ENCODE data around the gene TLR4. TPM values are rescaled to one million over a fixed set of nuclear protein-coding genes. Genes with fewer than 3 reads are reported as not detected.

Gene TLR4
- 0.03 TPM for polyA plus RNA-seq (2013, experiment 1 of 2)
- polyA plus RNA-seq (2013, experiment 2 of 2) = 0.04 TPM

DNA sequence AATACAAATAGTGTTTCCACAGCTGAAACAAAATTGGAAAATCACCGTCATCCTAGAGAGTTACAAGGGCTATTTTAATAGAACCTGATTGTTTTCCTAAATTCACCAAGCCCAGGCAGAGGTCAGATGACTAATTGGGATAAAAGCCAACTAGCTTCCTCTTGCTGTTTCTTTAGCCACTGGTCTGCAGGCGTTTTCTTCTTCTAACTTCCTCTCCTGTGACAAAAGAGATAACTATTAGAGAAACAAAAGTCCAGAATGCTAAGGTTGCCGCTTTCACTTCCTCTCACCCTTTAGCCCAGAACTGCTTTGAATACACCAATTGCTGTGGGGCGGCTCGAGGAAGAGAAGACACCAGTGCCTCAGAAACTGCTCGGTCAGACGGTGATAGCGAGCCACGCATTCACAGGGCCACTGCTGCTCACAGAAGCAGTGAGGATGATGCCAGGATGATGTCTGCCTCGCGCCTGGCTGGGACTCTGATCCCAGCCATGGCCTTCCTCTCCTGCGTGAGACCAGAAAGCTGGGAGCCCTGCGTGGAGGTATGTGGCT is at the start of gene TLR4:
TSS of gene TLR4 (plus strand) at position 380 of the 552 bp plus-strand sequence. CDS start at position 450, 70 bp downstream.
- Histone ChIP-seq H2BK120ac (ENCODE audit: low read depth, low read length) (no peak within 1 kb of the TSS), H4K5ac (ENCODE audit: low read length) (no peak within 1 kb of the TSS), H2AK5ac (ENCODE audit: low read length) (no peak within 1 kb of the TSS), H3K23ac (ENCODE audit: low read length) (no peak within 1 kb of the TSS), H2BK5ac (ENCODE audit: low read length) (no peak within 1 kb of the TSS), H3K4ac (ENCODE audit: low read depth, low read length) (no peak within 1 kb of the TSS), H3K79me2 (ENCODE audit: control insufficient read depth, insufficient read depth, low read length) (no peaks in the 10 kb centered on the region), H3K4me3 (ENCODE audit: low read length) (no peak within 1 kb of the TSS), H3K27me3 (ENCODE audit: insufficient read depth, low read length, poor library complexity) (no peaks in the 10 kb centered on the region), H3K79me1 (ENCODE audit: low read length) (no peaks in the 10 kb centered on the region), H3K27ac (ENCODE audit: low read depth, low read length) (no peak within 1 kb of the TSS), H3K18ac (ENCODE audit: low read length) (no peak within 1 kb of the TSS), H2BK15ac (replicated peaks; ENCODE audit: low read depth) (no peak within 1 kb of the TSS), H3K4me1 (ENCODE audit: control insufficient read depth, low read depth, low read length) (no peaks in the 10 kb centered on the region), H3K9ac (ENCODE audit: low read length) (no peak within 1 kb of the TSS), H3K4me2 (ENCODE audit: low read length) (no peak within 1 kb of the TSS), H3K56ac (ENCODE audit: low read length) (no peak within 1 kb of the TSS), H3K36me3 (ENCODE audit: control insufficient read depth, insufficient read depth, low read length) (no peaks in the 10 kb centered on the region), H4K8ac (ENCODE audit: low read depth, low read length) (no peak within 1 kb of the TSS)
- WGBS (ENCODE audit: extremely low coverage, insufficient coverage, low lambda C conversion rate) = no CpG with 5 or more reads among the region's 13 CpGs
- peak; percentile 25 for DNase-seq

DNA sequence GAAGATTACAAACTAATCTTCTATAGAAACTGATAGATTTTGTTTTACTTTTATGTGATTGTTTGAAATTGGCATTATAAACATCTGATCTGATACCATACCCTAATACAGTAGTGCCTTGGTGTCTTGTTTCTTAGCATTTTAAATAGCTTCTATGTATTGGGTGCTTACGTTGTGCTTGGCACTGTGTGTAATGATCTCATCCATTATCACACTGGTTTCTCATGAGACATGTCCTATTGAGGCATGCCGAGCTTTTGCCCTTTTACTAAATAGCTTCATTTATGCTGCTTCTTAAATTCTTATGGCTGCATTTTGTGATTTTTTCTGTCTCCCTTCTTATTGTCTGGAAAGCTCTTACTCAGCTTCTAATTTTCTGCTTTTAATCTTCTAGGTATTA is 48.2 kb upstream of the TLR4 start:
- Histone ChIP-seq H2BK15ac (replicated peaks; ENCODE audit: low read depth) (no peak overlapping the region), H2BK120ac (ENCODE audit: low read depth, low read length) (no peak overlapping the region), H3K56ac (ENCODE audit: low read length) (no peak overlapping the region), H2AK5ac (ENCODE audit: low read length) (no peak overlapping the region), H3K79me1 (ENCODE audit: low read length) (no peaks in the 10 kb centered on the region), H3K36me3 (ENCODE audit: control insufficient read depth, insufficient read depth, low read length) (no peaks in the 10 kb centered on the region), H3K27me3 (ENCODE audit: insufficient read depth, low read length, poor library complexity) (no peaks in the 10 kb centered on the region), H3K4me1 (ENCODE audit: control insufficient read depth, low read depth, low read length) (no peaks in the 10 kb centered on the region), H4K8ac (ENCODE audit: low read depth, low read length) (no peak overlapping the region), H3K23ac (ENCODE audit: low read length) (no peak overlapping the region), H3K4ac (ENCODE audit: low read depth, low read length) (no peak overlapping the region), H3K4me2 (ENCODE audit: low read length) (no peak overlapping the region), H3K79me2 (ENCODE audit: control insufficient read depth, insufficient read depth, low read length) (no peaks in the 10 kb centered on the region), H3K4me3 (ENCODE audit: low read length) (no peak overlapping the region), H3K27ac (ENCODE audit: low read depth, low read length) (no peak overlapping the region), H4K5ac (ENCODE audit: low read length) (no peak overlapping the region), H2BK5ac (ENCODE audit: low read length) (no peak overlapping the region), H3K9ac (ENCODE audit: low read length) (no peak overlapping the region), H3K18ac (ENCODE audit: low read length) (no peak overlapping the region)
- no peak for DNase-seq
- no CpG with 5 or more reads among the region's 2 CpGs for WGBS (ENCODE audit: extremely low coverage, insufficient coverage, low lambda C conversion rate)

- no peak overlapping the region for H2BK5ac ChIP-seq (ENCODE audit: low read length)
- H4K8ac ChIP-seq (ENCODE audit: low read depth, low read length) = no peak overlapping the region
- H3K4me2 ChIP-seq (ENCODE audit: low read length) = no peak overlapping the region
- no peak overlapping the region for H2AK5ac ChIP-seq (ENCODE audit: low read length)
- H3K27me3 ChIP-seq (ENCODE audit: insufficient read depth, low read length, poor library complexity) = no peaks in the 10 kb centered on the region
- no CpG with 5 or more reads among the region's 3 CpGs for WGBS (ENCODE audit: extremely low coverage, insufficient coverage, low lambda C conversion rate)
- no peaks in the 10 kb centered on the region for H3K36me3 ChIP-seq (ENCODE audit: control insufficient read depth, insufficient read depth, low read length)
- H3K56ac ChIP-seq (ENCODE audit: low read length) = no peak overlapping the region
- no peak overlapping the region for H3K23ac ChIP-seq (ENCODE audit: low read length)
- no peak overlapping the region for H3K4me3 ChIP-seq (ENCODE audit: low read length)
- no peak overlapping the region for H3K9ac ChIP-seq (ENCODE audit: low read length)
- H4K5ac ChIP-seq (ENCODE audit: low read length) = no peak overlapping the region
- peak; percentile 53 for DNase-seq
- no peak overlapping the region for H3K18ac ChIP-seq (ENCODE audit: low read length)
- no peak overlapping the region for H2BK120ac ChIP-seq (ENCODE audit: low read depth, low read length)
- H3K4ac ChIP-seq (ENCODE audit: low read depth, low read length) = no peak overlapping the region
- H3K27ac ChIP-seq (ENCODE audit: low read depth, low read length) = no peak overlapping the region
- H3K4me1 ChIP-seq (ENCODE audit: control insufficient read depth, low read depth, low read length) = no peaks in the 10 kb centered on the region
- H3K79me2 ChIP-seq (ENCODE audit: control insufficient read depth, insufficient read depth, low read length) = no peaks in the 10 kb centered on the region
- H3K79me1 ChIP-seq (ENCODE audit: low read length) = no peaks in the 10 kb centered on the region
- no peak overlapping the region for H2BK15ac ChIP-seq (replicated peaks; ENCODE audit: low read depth)
Observed at GRCh38 chr9:117662651-117663050, 41.6 kb upstream of the TLR4 start.

DNA sequence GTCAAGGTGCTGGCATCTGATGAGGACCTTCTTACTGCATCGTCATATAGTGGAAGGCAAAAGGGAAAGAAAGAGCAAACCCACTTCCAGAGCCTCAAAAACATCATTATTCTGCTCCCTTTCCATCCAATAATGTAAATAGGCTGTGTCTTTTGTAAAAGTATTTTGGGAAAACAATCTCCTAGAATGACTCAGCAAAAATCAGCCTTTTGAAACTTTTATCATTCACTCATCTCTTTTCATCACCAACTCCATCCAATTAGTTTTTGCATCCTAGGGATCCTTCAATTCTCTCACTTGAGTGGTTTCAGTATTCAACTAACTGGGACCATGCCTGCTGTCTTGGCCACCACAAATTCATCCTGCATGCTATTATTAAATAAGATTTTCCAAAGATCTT is 39.8 kb upstream of the TLR4 start:
- H3K4ac ChIP-seq (ENCODE audit: low read depth, low read length) = no peak overlapping the region
- no peaks in the 10 kb centered on the region for H3K79me1 ChIP-seq (ENCODE audit: low read length)
- H2BK5ac ChIP-seq (ENCODE audit: low read length) = no peak overlapping the region
- H3K27me3 ChIP-seq (ENCODE audit: insufficient read depth, low read length, poor library complexity) = no peaks in the 10 kb centered on the region
- no peaks in the 10 kb centered on the region for H3K36me3 ChIP-seq (ENCODE audit: control insufficient read depth, insufficient read depth, low read length)
- H3K23ac ChIP-seq (ENCODE audit: low read length) = no peak overlapping the region
- no peak overlapping the region for H2AK5ac ChIP-seq (ENCODE audit: low read length)
- no CpG with 5 or more reads among the region's 1 CpG for WGBS (ENCODE audit: extremely low coverage, insufficient coverage, low lambda C conversion rate)
- no peak overlapping the region for H3K4me2 ChIP-seq (ENCODE audit: low read length)
- H3K9ac ChIP-seq (ENCODE audit: low read length) = no peak overlapping the region
- H4K5ac ChIP-seq (ENCODE audit: low read length) = no peak overlapping the region
- H3K56ac ChIP-seq (ENCODE audit: low read length) = no peak overlapping the region
- H3K18ac ChIP-seq (ENCODE audit: low read length) = no peak overlapping the region
- no peak overlapping the region for H3K4me3 ChIP-seq (ENCODE audit: low read length)
- no peak overlapping the region for H2BK15ac ChIP-seq (replicated peaks; ENCODE audit: low read depth)
- no peak overlapping the region for H3K27ac ChIP-seq (ENCODE audit: low read depth, low read length)
- no peaks in the 10 kb centered on the region for H3K4me1 ChIP-seq (ENCODE audit: control insufficient read depth, low read depth, low read length)
- no peaks in the 10 kb centered on the region for H3K79me2 ChIP-seq (ENCODE audit: control insufficient read depth, insufficient read depth, low read length)
- no peak overlapping the region for H2BK120ac ChIP-seq (ENCODE audit: low read depth, low read length)
- no peak for DNase-seq
- H4K8ac ChIP-seq (ENCODE audit: low read depth, low read length) = no peak overlapping the region

- no peak for DNase-seq
- Histone ChIP-seq H3K9ac (ENCODE audit: low read length) (no peak overlapping the region), H2BK5ac (ENCODE audit: low read length) (no peak overlapping the region), H3K56ac (ENCODE audit: low read length) (no peak overlapping the region), H2BK120ac (ENCODE audit: low read depth, low read length) (no peak overlapping the region), H2BK15ac (replicated peaks; ENCODE audit: low read depth) (no peak overlapping the region), H3K4me3 (ENCODE audit: low read length) (no peak overlapping the region), H3K4ac (ENCODE audit: low read depth, low read length) (no peak overlapping the region), H3K4me2 (ENCODE audit: low read length) (no peak overlapping the region), H3K36me3 (ENCODE audit: control insufficient read depth, insufficient read depth, low read length) (no peaks in the 10 kb centered on the region), H3K27ac (ENCODE audit: low read depth, low read length) (no peak overlapping the region), H3K79me1 (ENCODE audit: low read length) (no peaks in the 10 kb centered on the region), H4K5ac (ENCODE audit: low read length) (no peak overlapping the region), H2AK5ac (ENCODE audit: low read length) (no peak overlapping the region), H3K23ac (ENCODE audit: low read length) (no peak overlapping the region), H4K8ac (ENCODE audit: low read depth, low read length) (no peak overlapping the region), H3K79me2 (ENCODE audit: control insufficient read depth, insufficient read depth, low read length) (no peaks in the 10 kb centered on the region), H3K27me3 (ENCODE audit: insufficient read depth, low read length, poor library complexity) (no peaks in the 10 kb centered on the region), H3K18ac (ENCODE audit: low read length) (no peak overlapping the region), H3K4me1 (ENCODE audit: control insufficient read depth, low read depth, low read length) (no peaks in the 10 kb centered on the region)
- WGBS (ENCODE audit: extremely low coverage, insufficient coverage, low lambda C conversion rate) = no CpG with 5 or more reads among the region's 1 CpG
Observed at GRCh38 chr9:117665601-117666385, 38.4 kb upstream of the TLR4 start.

Measured in mesendoderm (in vitro differentiated cells).